Measurements from ENCODE around the gene FGF14.

DNA sequence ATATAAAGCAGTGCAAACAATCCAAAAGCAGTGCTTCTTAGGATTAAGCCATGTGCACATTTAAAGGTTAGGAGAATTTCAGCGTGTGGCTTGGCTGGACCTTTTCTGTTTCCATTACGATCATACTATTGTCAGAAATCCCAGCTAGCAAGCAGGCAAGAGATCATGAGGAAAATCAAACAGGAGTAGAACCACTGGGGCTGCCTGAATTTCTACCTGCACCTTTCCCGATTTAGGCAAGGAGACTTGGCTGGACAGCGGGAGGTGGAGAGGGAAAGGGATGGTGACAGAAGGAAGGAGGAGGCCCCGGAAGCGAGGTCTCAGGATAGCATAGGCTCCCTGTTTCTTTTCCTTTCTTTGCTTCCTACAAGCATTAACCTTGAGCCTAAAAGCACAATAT is 102.5 kb downstream of the FGF14 start:
- TF ChIP-seq, protein P1, sequence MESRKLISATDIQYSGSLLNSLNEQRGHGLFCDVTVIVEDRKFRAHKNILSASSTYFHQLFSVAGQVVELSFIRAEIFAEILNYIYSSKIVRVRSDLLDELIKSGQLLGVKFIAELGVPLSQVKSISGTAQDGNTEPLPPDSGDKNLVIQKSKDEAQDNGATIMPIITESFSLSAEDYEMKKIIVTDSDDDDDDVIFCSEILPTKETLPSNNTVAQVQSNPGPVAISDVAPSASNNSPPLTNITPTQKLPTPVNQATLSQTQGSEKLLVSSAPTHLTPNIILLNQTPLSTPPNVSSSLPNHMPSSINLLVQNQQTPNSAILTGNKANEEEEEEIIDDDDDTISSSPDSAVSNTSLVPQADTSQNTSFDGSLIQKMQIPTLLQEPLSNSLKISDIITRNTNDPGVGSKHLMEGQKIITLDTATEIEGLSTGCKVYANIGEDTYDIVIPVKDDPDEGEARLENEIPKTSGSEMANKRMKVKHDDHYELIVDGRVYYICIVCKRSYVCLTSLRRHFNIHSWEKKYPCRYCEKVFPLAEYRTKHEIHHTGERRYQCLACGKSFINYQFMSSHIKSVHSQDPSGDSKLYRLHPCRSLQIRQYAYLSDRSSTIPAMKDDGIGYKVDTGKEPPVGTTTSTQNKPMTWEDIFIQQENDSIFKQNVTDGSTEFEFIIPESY (IDR thresholded peaks at IDR 0.05; ENCODE audit: borderline replicate concordance, low read depth), result no peak
- TF ChIP-seq TAF1 (IDR thresholded peaks at IDR 0.05; ENCODE audit: borderline replicate concordance, low read depth, low read length), result no peak
- TF ChIP-seq, protein P2, sequence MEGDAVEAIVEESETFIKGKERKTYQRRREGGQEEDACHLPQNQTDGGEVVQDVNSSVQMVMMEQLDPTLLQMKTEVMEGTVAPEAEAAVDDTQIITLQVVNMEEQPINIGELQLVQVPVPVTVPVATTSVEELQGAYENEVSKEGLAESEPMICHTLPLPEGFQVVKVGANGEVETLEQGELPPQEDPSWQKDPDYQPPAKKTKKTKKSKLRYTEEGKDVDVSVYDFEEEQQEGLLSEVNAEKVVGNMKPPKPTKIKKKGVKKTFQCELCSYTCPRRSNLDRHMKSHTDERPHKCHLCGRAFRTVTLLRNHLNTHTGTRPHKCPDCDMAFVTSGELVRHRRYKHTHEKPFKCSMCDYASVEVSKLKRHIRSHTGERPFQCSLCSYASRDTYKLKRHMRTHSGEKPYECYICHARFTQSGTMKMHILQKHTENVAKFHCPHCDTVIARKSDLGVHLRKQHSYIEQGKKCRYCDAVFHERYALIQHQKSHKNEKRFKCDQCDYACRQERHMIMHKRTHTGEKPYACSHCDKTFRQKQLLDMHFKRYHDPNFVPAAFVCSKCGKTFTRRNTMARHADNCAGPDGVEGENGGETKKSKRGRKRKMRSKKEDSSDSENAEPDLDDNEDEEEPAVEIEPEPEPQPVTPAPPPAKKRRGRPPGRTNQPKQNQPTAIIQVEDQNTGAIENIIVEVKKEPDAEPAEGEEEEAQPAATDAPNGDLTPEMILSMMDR (IDR thresholded peaks at IDR 0.05), result no peak
- TF ChIP-seq, protein P3, sequence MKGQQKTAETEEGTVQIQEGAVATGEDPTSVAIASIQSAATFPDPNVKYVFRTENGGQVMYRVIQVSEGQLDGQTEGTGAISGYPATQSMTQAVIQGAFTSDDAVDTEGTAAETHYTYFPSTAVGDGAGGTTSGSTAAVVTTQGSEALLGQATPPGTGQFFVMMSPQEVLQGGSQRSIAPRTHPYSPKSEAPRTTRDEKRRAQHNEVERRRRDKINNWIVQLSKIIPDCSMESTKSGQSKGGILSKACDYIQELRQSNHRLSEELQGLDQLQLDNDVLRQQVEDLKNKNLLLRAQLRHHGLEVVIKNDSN (IDR thresholded peaks at IDR 0.05; ENCODE audit: borderline replicate concordance, low read depth), result no peak
- no peak for TF ChIP-seq TEAD4 (IDR thresholded peaks at IDR 0.05; ENCODE audit: borderline replicate concordance, insufficient read depth)
- TF ChIP-seq, protein P4, sequence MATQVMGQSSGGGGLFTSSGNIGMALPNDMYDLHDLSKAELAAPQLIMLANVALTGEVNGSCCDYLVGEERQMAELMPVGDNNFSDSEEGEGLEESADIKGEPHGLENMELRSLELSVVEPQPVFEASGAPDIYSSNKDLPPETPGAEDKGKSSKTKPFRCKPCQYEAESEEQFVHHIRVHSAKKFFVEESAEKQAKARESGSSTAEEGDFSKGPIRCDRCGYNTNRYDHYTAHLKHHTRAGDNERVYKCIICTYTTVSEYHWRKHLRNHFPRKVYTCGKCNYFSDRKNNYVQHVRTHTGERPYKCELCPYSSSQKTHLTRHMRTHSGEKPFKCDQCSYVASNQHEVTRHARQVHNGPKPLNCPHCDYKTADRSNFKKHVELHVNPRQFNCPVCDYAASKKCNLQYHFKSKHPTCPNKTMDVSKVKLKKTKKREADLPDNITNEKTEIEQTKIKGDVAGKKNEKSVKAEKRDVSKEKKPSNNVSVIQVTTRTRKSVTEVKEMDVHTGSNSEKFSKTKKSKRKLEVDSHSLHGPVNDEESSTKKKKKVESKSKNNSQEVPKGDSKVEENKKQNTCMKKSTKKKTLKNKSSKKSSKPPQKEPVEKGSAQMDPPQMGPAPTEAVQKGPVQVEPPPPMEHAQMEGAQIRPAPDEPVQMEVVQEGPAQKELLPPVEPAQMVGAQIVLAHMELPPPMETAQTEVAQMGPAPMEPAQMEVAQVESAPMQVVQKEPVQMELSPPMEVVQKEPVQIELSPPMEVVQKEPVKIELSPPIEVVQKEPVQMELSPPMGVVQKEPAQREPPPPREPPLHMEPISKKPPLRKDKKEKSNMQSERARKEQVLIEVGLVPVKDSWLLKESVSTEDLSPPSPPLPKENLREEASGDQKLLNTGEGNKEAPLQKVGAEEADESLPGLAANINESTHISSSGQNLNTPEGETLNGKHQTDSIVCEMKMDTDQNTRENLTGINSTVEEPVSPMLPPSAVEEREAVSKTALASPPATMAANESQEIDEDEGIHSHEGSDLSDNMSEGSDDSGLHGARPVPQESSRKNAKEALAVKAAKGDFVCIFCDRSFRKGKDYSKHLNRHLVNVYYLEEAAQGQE (IDR thresholded peaks at IDR 0.05; ENCODE audit: low read depth, low read length), result no peak
- no peak for TF ChIP-seq FOSL2 (IDR thresholded peaks at IDR 0.05; ENCODE audit: borderline replicate concordance, low read depth)
- no peak for TF ChIP-seq POLR2AphosphoS5 (IDR thresholded peaks at IDR 0.05; ENCODE audit: low read depth, low read length)
- TF ChIP-seq YY1 (IDR thresholded peaks at IDR 0.05; ENCODE audit: low read depth), result no peak
- TF ChIP-seq SMC3 (IDR thresholded peaks at IDR 0.05; ENCODE audit: low read depth, low read length), result no peak

All from SK-N-SH (cell line).